ENCODE results near the gene CDKAL1.
"Not testable (repeated sequence)": the region's sequence is repeated elsewhere in the genome, so short reads cannot be mapped to it uniquely, and the experiment has no call there.

CDKAL1 gene

GRCh38 chr6:21241231-21242130 lies 707.2 kb downstream of the CDKAL1 start:
- no peaks in the 10 kb centered on the region for H3K79me2 ChIP-seq
- no peak for TF ChIP-seq CTCF (IDR thresholded peaks at IDR 0.05)

GRCh38 chr6:21244897-21245470 lies 710.7 kb downstream of the CDKAL1 start:
- Histone ChIP-seq H3K79me2 (no peaks in the 10 kb centered on the region), H3K9ac (no peak overlapping the region), H3K4me3 (ENCODE audit: low read depth, low read length) (no peak overlapping the region), H2AFZ (no peak overlapping the region), H3K27ac (no peak overlapping the region), H3K9me3 (ENCODE audit: control insufficient read depth, low read length) (no peaks in the 10 kb centered on the region), H3K4me2 (ENCODE audit: low read length) (no peak overlapping the region), H3K27me3 (ENCODE audit: control insufficient read depth, insufficient read depth, low read length) (no peaks in the 10 kb centered on the region), H3K4me1 (no peaks in the 10 kb centered on the region), H3K36me3 (ENCODE audit: control insufficient read depth, insufficient read depth, low read length) (no peaks in the 10 kb centered on the region)
- no peak for TF ChIP-seq CTCF (IDR thresholded peaks at IDR 0.05)

More at GRCh38 chr6:21241231-21242130, 707.2 kb downstream of the CDKAL1 start:
- H3K27ac ChIP-seq = no peak overlapping the region
- no peaks in the 10 kb centered on the region for H3K36me3 ChIP-seq (ENCODE audit: control insufficient read depth, insufficient read depth, low read length)
- H3K4me3 ChIP-seq (ENCODE audit: low read depth, low read length) = no peak overlapping the region
- no peaks in the 10 kb centered on the region for H3K4me1 ChIP-seq
- no peak overlapping the region for H3K4me2 ChIP-seq (ENCODE audit: low read length)
- no peaks in the 10 kb centered on the region for H3K27me3 ChIP-seq (ENCODE audit: control insufficient read depth, insufficient read depth, low read length)
- no peaks in the 10 kb centered on the region for H3K9me3 ChIP-seq (ENCODE audit: control insufficient read depth, low read length)
- no peak overlapping the region for H3K9ac ChIP-seq
- H2AFZ ChIP-seq = no peak overlapping the region

- Histone ChIP-seq H3K4me2 (ENCODE audit: low read length) (no peak overlapping the region), H3K27ac (no peak overlapping the region), H3K27me3 (ENCODE audit: control insufficient read depth, insufficient read depth, low read length) (no peaks in the 10 kb centered on the region), H3K36me3 (ENCODE audit: control insufficient read depth, insufficient read depth, low read length) (no peaks in the 10 kb centered on the region), H2AFZ (no peak overlapping the region), H3K4me1 (no peaks in the 10 kb centered on the region), H3K4me3 (ENCODE audit: low read depth, low read length) (no peak overlapping the region), H3K9me3 (ENCODE audit: control insufficient read depth, low read length) (no peaks in the 10 kb centered on the region), H3K79me2 (no peaks in the 10 kb centered on the region), H3K9ac (no peak overlapping the region)
- no peak for TF ChIP-seq CTCF (IDR thresholded peaks at IDR 0.05)
Measured at GRCh38 chr6:21245488-21245887, 711.2 kb downstream of the CDKAL1 start.

- no peaks in the 10 kb centered on the region for H3K4me1 ChIP-seq
- no peak overlapping the region for H3K4me3 ChIP-seq (ENCODE audit: low read depth, low read length)
- H3K36me3 ChIP-seq (ENCODE audit: control insufficient read depth, insufficient read depth, low read length) = no peaks in the 10 kb centered on the region
- no peak overlapping the region for H2AFZ ChIP-seq
- no peak overlapping the region for H3K4me2 ChIP-seq (ENCODE audit: low read length)
- no peak overlapping the region for H3K27ac ChIP-seq
- H3K9me3 ChIP-seq (ENCODE audit: control insufficient read depth, low read length) = no peaks in the 10 kb centered on the region
- H3K79me2 ChIP-seq = no peaks in the 10 kb centered on the region
- H3K27me3 ChIP-seq (ENCODE audit: control insufficient read depth, insufficient read depth, low read length) = no peaks in the 10 kb centered on the region
- no peak for TF ChIP-seq CTCF (IDR thresholded peaks at IDR 0.05)
- no peak overlapping the region for H3K9ac ChIP-seq
Measured at GRCh38 chr6:21246075-21246474, 711.8 kb downstream of the CDKAL1 start.

GRCh38 chr6:21254460-21254859 lies 720.2 kb downstream of the CDKAL1 start:
- not testable (repeated sequence) for H2AFZ ChIP-seq; H3K9me3 ChIP-seq (ENCODE audit: control insufficient read depth, low read length); H3K27me3 ChIP-seq (ENCODE audit: control insufficient read depth, insufficient read depth, low read length); H3K79me2 ChIP-seq; H3K36me3 ChIP-seq (ENCODE audit: control insufficient read depth, insufficient read depth, low read length); H3K4me3 ChIP-seq (ENCODE audit: low read depth, low read length); H3K9ac ChIP-seq; H3K27ac ChIP-seq; H3K4me2 ChIP-seq (ENCODE audit: low read length); H3K4me1 ChIP-seq

Measured in parathyroid adenoma (tissue), 2 donors.